SU-DHL-6 (cell line): ENCODE data around the gene EML1.

Source experiments
- H2AFZ ChIP-seq: fragments of 200-600 bp; sonication (generic); 2 replicates; pipeline ENCODE4 v1.6.1; 2014; ENCODE audit warnings: low read depth, mild to moderate bottlenecking, moderate library complexity, mixed read lengths, antibody characterized with exemption, low read length; ENCODE audit not compliant: severe bottlenecking
- H3F3A ChIP-seq: fragments of 200-600 bp; shearing (Covaris generic); 2 replicates; pipeline ENCODE4 v1.6.0; 2016; ENCODE audit warnings: antibody characterized with exemption, mild to moderate bottlenecking; ENCODE audit not compliant: insufficient read depth
- H3K27ac ChIP-seq: fragments of 200-600 bp; sonication (generic); 2 replicates; pipeline ENCODE4 v1.5.1; 2016; ENCODE audit warnings: low read depth, mild to moderate bottlenecking, low read length, moderate library complexity, mixed read lengths
- H3K27me3 ChIP-seq: fragments of 200-600 bp; sonication (generic), shearing (Covaris generic); 2 replicates; pipeline ENCODE4 v1.6.0; 2014; ENCODE audit warnings: mild to moderate bottlenecking, low read length
- H3K36me3 ChIP-seq: fragments of 200-600 bp; sonication (generic); 2 replicates; pipeline ENCODE4 v1.6.1; 2014; ENCODE audit warnings: mild to moderate bottlenecking, low read length, mixed read lengths
- H3K4me2 ChIP-seq: fragments of 300-600, 200-600 bp; shearing (Covaris generic), sonication (generic); 2 replicates; pipeline ENCODE4 v1.6.0; 2014; ENCODE audit warnings: low read length, low read depth, mild to moderate bottlenecking; ENCODE audit not compliant: poor library complexity, severe bottlenecking
- H3K4me3 ChIP-seq: fragments of 200-600 bp; sonication (generic); 2 replicates; pipeline ENCODE4 v1.5.1; 2014; ENCODE audit warnings: antibody characterized with exemption, low read length, mild to moderate bottlenecking, mixed read lengths; ENCODE audit not compliant: insufficient read depth, poor library complexity, severe bottlenecking
- H3K79me2 ChIP-seq: fragments of 200-600 bp; sonication (generic); 2 replicates; pipeline ENCODE4 v1.6.1; 2014; ENCODE audit warnings: mild to moderate bottlenecking, low read length, moderate library complexity; ENCODE audit not compliant: insufficient read depth
- H3K9ac ChIP-seq: fragments of 200-600 bp; sonication (generic); 2 replicates; pipeline ENCODE4 v1.7.0; 2014; ENCODE audit warnings: mild to moderate bottlenecking, low read length
- H3K9me2 ChIP-seq: fragments of 200-600 bp; sonication (generic); replicated peaks from 2 replicates; pipeline ENCODE4 v1.6.1; 2014; ENCODE audit warnings: low read length; ENCODE audit not compliant: insufficient read depth
- H3K9me3 ChIP-seq: fragments of 200-600 bp; sonication (generic); 2 replicates; pipeline ENCODE4 v1.6.1; 2014; ENCODE audit warnings: low read length, mixed read lengths; ENCODE audit not compliant: insufficient read depth
- H4K20me1 ChIP-seq: fragments of 200-600 bp; sonication (generic); 2 replicates; pipeline ENCODE4 v1.6.1; 2014; ENCODE audit warnings: low read depth, mild to moderate bottlenecking, antibody characterized with exemption, low read length, moderate library complexity, mixed read lengths
- EZH2phosphoT487 ChIP-seq: fragments of 200-600 bp; sonication (generic), shearing (Covaris generic); conservative IDR thresholded peaks from 2 replicates; pipeline ENCODE4 v1.6.1; 2018; ENCODE audit warnings: mild to moderate bottlenecking, antibody characterized with exemption, low read length, moderate library complexity, mixed read lengths
- TF ChIP-seq, protein P1 (sequence below): fragments of 200-600 bp; sonication (generic); IDR thresholded peaks from one replicate; pipeline ENCODE4 v1.5.1; 2017; ENCODE audit warnings: antibody characterized with exemption, mild to moderate bottlenecking, low read length, moderate library complexity; ENCODE audit not compliant: insufficient read depth, poor library complexity, severe bottlenecking

The EML1 gene

DNA sequence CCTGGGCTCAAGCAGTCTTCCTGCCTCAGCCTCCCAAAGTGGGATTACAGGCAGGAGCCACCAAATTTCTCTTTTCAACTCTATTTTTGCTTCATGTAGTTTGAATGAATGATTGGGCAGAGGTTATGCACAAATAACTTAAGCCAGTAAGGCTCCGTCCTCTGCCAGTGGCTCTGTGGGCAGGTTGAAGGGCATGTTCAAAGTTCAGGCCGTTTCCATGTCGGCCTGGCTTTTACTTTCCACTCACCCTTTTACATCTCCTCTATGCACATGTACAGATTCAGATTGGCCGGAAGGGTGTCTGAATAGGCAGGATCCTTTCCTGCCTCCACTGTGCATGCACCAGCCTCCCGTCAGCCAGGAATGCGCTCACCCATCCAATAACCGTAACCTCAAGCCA is 132.3 kb downstream of the EML1 start:
- H3K4me3 ChIP-seq, result no peak overlapping the region
- no peaks in the 10 kb centered on the region for H4K20me1 ChIP-seq
- no peaks in the 10 kb centered on the region for H3K79me2 ChIP-seq
- H3K27ac ChIP-seq, result no peak overlapping the region
- H3K27me3 ChIP-seq, result no peaks in the 10 kb centered on the region
- no peak overlapping the region for H3K4me2 ChIP-seq
- H3K9me3 ChIP-seq, result no peaks in the 10 kb centered on the region
- no peak for TF ChIP-seq EZH2phosphoT487
- TF ChIP-seq, protein P1, sequence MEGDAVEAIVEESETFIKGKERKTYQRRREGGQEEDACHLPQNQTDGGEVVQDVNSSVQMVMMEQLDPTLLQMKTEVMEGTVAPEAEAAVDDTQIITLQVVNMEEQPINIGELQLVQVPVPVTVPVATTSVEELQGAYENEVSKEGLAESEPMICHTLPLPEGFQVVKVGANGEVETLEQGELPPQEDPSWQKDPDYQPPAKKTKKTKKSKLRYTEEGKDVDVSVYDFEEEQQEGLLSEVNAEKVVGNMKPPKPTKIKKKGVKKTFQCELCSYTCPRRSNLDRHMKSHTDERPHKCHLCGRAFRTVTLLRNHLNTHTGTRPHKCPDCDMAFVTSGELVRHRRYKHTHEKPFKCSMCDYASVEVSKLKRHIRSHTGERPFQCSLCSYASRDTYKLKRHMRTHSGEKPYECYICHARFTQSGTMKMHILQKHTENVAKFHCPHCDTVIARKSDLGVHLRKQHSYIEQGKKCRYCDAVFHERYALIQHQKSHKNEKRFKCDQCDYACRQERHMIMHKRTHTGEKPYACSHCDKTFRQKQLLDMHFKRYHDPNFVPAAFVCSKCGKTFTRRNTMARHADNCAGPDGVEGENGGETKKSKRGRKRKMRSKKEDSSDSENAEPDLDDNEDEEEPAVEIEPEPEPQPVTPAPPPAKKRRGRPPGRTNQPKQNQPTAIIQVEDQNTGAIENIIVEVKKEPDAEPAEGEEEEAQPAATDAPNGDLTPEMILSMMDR, result no peak
- H3F3A ChIP-seq, result no peaks in the 10 kb centered on the region
- no peak overlapping the region for H3K9ac ChIP-seq
- H3K36me3 ChIP-seq, result no peaks in the 10 kb centered on the region
- H2AFZ ChIP-seq, result no peak overlapping the region
- no peaks in the 10 kb centered on the region for H3K9me2 ChIP-seq

DNA sequence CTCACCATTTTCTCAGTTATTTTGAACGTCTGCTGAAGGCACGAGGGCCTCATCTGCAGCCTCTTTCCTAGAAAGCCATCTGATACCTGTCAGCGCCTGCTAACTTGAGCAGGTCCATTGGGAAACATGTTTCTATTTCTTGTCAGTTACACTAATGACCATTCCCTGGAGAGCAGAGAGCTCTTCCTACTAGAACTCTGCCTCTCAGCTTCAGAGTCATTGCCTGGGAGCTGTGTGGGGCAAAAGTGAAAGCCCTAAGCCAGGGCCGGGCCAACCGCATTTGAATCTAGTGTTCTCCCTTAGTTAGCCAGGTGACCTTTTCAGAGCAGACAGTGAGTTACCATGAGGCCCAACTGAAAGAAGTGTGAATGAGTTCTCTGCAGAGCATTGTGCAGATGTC is 135.8 kb downstream of the EML1 start:
- Histone ChIP-seq H3K27me3 (no peaks in the 10 kb centered on the region), H3K27ac (no peak overlapping the region), H3K9me2 (no peaks in the 10 kb centered on the region), H3K9ac (no peak overlapping the region), H3K4me2 (no peak overlapping the region), H3K4me3 (no peak overlapping the region), H3K36me3 (no peaks in the 10 kb centered on the region), H3K79me2 (no peaks in the 10 kb centered on the region), H3F3A (no peaks in the 10 kb centered on the region), H4K20me1 (no peaks in the 10 kb centered on the region), H3K9me3 (no peaks in the 10 kb centered on the region), H2AFZ (no peak overlapping the region)
- TF ChIP-seq, protein P1, result no peak
- TF ChIP-seq EZH2phosphoT487, result no peak

DNA sequence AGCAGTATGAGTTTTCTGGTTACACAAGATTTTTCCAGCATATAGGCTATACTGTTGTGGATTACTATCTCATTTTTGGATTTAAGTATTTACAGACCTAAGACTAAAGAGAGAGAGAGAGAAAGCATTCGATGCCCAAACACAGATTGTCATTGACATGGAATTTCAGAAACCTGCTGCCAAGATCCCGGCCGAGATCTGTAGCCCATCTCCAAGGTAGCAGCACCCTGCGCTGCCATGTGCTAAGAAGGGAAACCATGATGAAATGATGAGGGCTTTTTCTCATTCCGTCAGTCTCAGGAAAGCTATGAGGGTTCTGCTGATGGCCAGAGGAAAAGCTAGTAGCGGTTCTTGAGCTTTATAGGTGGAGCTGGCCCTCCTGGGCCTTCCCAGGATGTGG is 136.4 kb downstream of the EML1 start:
- H3K9me2 ChIP-seq, result no peaks in the 10 kb centered on the region
- H3K9ac ChIP-seq, result no peak overlapping the region
- no peak overlapping the region for H3K4me2 ChIP-seq
- H2AFZ ChIP-seq, result no peak overlapping the region
- no peaks in the 10 kb centered on the region for H3K27me3 ChIP-seq
- H4K20me1 ChIP-seq, result no peaks in the 10 kb centered on the region
- no peak overlapping the region for H3K27ac ChIP-seq
- H3K9me3 ChIP-seq, result no peaks in the 10 kb centered on the region
- no peaks in the 10 kb centered on the region for H3F3A ChIP-seq
- no peaks in the 10 kb centered on the region for H3K79me2 ChIP-seq
- no peaks in the 10 kb centered on the region for H3K36me3 ChIP-seq
- TF ChIP-seq, protein P1, result no peak
- TF ChIP-seq EZH2phosphoT487, result no peak
- no peak overlapping the region for H3K4me3 ChIP-seq
